ENCODE data around the gene CXCL10.

CXCL10 gene

GRCh38 chr4:75989846-75990528 lies 33.3 kb downstream of the CXCL10 start:
- DNase-seq: no peak

- DNase-seq: no peak
Observed at GRCh38 chr4:75985116-75985515, 38.2 kb downstream of the CXCL10 start.

- DNase-seq: no peak
Observed at GRCh38 chr4:75980576-75980975, 42.7 kb downstream of the CXCL10 start.

- no peak for DNase-seq
Observed at GRCh38 chr4:75976177-75976576, 47.1 kb downstream of the CXCL10 start.

- no peak for DNase-seq
Observed at GRCh38 chr4:75973766-75974165, 49.5 kb downstream of the CXCL10 start.
